BLaER1 treated with 17β-estradiol and CSF1 and Interleukin-3, amounts not matched to agents 10 nM and 100 nM (cell line): ENCODE measurements around the gene POU2F3.

Experiments
- H3K27ac ChIP-seq, 11 experiments: shearing (Covaris generic); formaldehyde crosslinking; 2 replicates each; pipeline ENCODE4 v1.8.1; 2022
- H3K27me3 ChIP-seq, 11 experiments: shearing (Covaris generic); formaldehyde crosslinking; 2 replicates each; pipeline ENCODE4 v1.8.1; 2022
- H3K36me3 ChIP-seq, 11 experiments: shearing (Covaris generic); formaldehyde crosslinking; 2 replicates each; pipeline ENCODE4 v1.8.1; 2022
- H3K4me1 ChIP-seq, 10 experiments: shearing (Covaris generic); formaldehyde crosslinking; 2 replicates each; pipeline ENCODE4 v1.8.1; 2022
- H3K4me2 ChIP-seq, 11 experiments: shearing (Covaris generic); formaldehyde crosslinking; 2 replicates each; pipeline ENCODE4 v1.8.1; 2022
- H3K4me3 ChIP-seq, 10 experiments: shearing (Covaris generic); formaldehyde crosslinking; 2 replicates each; pipeline ENCODE4 v1.8.1; 2022
- H3K9ac ChIP-seq, 11 experiments: shearing (Covaris generic); formaldehyde crosslinking; 2 replicates each; pipeline ENCODE4 v1.8.1; 2022
- H3K9me3 ChIP-seq, 11 experiments: shearing (Covaris generic); formaldehyde crosslinking; replicated peaks in 1 of 11; 2 replicates each; pipeline ENCODE4 v1.8.1; 2022
- H4K20me1 ChIP-seq, 11 experiments: shearing (Covaris generic); formaldehyde crosslinking; 2 replicates each; pipeline ENCODE4 v1.8.1; 2022
- Cebpa-rat ChIP-seq, 11 experiments: shearing (Covaris generic); IDR thresholded peaks; 2 replicates each; pipeline ENCODE4 v1.8.1; 2022

The POU2F3 gene

GRCh38 chr11:120304526-120304925 is 64.6 kb downstream of the POU2F3 start:
- H3K4me1 ChIP-seq, result peaks cover 0 to 26% (median 3%) of the 10 kb centered on the region in 10 experiments; a peak in 16 of 20 replicates
- H3K4me2 ChIP-seq, result peak overlapping the region in 4 of 11 experiments; percentile 21 to 47 (median 36); a peak in 5 of 22 replicates
- no peaks in the 10 kb centered on the region for H3K9me3 ChIP-seq

GRCh38 chr11:120305286-120305685 is 65.3 kb downstream of the POU2F3 start:
- no peaks in the 10 kb centered on the region for H3K36me3 ChIP-seq
- peak overlapping the region in 3 of 11 experiments; percentile 28 to 47 (median 45); a peak in 4 of 22 replicates for H3K4me2 ChIP-seq
- no peaks in the 10 kb centered on the region for H3K27me3 ChIP-seq

More at GRCh38 chr11:120304526-120304925, 64.6 kb downstream of the POU2F3 start:
- Histone ChIP-seq H3K9ac (no peak overlapping the region), H3K4me3 (no peak overlapping the region), H3K36me3 (no peaks in the 10 kb centered on the region), H3K27ac (0 out of 22 replicates have a peak overlapping the region, but pooled peaks of 1 of the 11 experiments have one; percentile 5), H4K20me1 (peaks cover 0 to 9% (median 0%) of the 10 kb centered on the region in 11 experiments; a peak in 4 of 22 replicates), H3K27me3 (no peaks in the 10 kb centered on the region)
- no peak for TF ChIP-seq Cebpa-rat (IDR thresholded peaks at IDR 0.05)

GRCh38 chr11:120306519-120307242 is 66.7 kb downstream of the POU2F3 start:
- no peak for TF ChIP-seq Cebpa-rat (IDR thresholded peaks at IDR 0.05)
- no peaks in the 10 kb centered on the region for H3K36me3 ChIP-seq
- H3K27ac ChIP-seq, result no peak overlapping the region
- H3K27me3 ChIP-seq, result no peaks in the 10 kb centered on the region
- H3K4me2 ChIP-seq, result peak overlapping the region in 3 of 11 experiments; percentile 1 to 7 (median 3); a peak in 2 of 22 replicates
- no peaks in the 10 kb centered on the region for H3K9me3 ChIP-seq
- H4K20me1 ChIP-seq, result peaks cover 0 to 9% (median 0%) of the 10 kb centered on the region in 11 experiments; a peak in 2 of 22 replicates
- no peak overlapping the region for H3K4me3 ChIP-seq
- peaks cover 5 to 28% (median 9%) of the 10 kb centered on the region in 10 experiments; a peak in 16 of 20 replicates for H3K4me1 ChIP-seq
- H3K9ac ChIP-seq, result no peak overlapping the region

More at GRCh38 chr11:120305286-120305685, 65.3 kb downstream of the POU2F3 start:
- no peaks in the 10 kb centered on the region for H3K9me3 ChIP-seq
- peaks cover 5 to 28% (median 9%) of the 10 kb centered on the region in 10 experiments; a peak in 16 of 20 replicates for H3K4me1 ChIP-seq
- no peak for TF ChIP-seq Cebpa-rat (IDR thresholded peaks at IDR 0.05)
- no peak overlapping the region for H3K4me3 ChIP-seq
- H3K9ac ChIP-seq, result no peak overlapping the region
- H4K20me1 ChIP-seq, result peaks cover 0 to 9% (median 0%) of the 10 kb centered on the region in 11 experiments; a peak in 2 of 22 replicates
- no peak overlapping the region for H3K27ac ChIP-seq

- H3K4me1 ChIP-seq, result peaks cover 5 to 28% (median 9%) of the 10 kb centered on the region in 10 experiments; a peak in 16 of 20 replicates
- H3K4me2 ChIP-seq, result no peak overlapping the region
- H3K27ac ChIP-seq, result no peak overlapping the region
Measured at GRCh38 chr11:120307476-120307875, 67.5 kb downstream of the POU2F3 start.

DNA sequence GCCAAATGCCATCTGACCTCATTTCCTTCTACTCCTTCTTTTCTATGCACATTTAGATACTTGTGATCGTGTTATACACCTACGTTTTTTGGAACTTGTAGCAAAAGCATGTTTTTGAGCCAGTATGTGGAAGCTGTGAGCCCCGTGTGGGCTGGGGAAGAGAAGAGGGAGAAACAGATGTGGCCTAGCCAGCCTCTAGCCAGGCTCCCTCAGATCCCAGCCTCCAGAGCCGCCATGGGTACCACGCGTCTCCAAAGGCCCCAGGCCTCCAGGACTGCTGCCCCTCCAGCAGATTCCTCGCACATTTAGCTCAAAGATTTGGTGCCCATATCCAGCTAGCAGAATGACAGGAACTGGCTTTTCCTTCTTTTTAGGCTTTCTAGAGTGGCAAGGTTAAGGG is 68.1 kb downstream of the POU2F3 start:
- no peak overlapping the region for H3K4me2 ChIP-seq

More at GRCh38 chr11:120307476-120307875, 67.5 kb downstream of the POU2F3 start:
- H3K4me3 ChIP-seq, result no peak overlapping the region
- no peak for TF ChIP-seq Cebpa-rat (IDR thresholded peaks at IDR 0.05)
- H3K36me3 ChIP-seq, result no peaks in the 10 kb centered on the region
- H3K27me3 ChIP-seq, result no peaks in the 10 kb centered on the region
- peaks cover 0 to 4% (median 0%) of the 10 kb centered on the region in 11 experiments; a peak in 2 of 22 replicates for H4K20me1 ChIP-seq
- no peak overlapping the region for H3K9ac ChIP-seq
- no peaks in the 10 kb centered on the region for H3K9me3 ChIP-seq

DNA sequence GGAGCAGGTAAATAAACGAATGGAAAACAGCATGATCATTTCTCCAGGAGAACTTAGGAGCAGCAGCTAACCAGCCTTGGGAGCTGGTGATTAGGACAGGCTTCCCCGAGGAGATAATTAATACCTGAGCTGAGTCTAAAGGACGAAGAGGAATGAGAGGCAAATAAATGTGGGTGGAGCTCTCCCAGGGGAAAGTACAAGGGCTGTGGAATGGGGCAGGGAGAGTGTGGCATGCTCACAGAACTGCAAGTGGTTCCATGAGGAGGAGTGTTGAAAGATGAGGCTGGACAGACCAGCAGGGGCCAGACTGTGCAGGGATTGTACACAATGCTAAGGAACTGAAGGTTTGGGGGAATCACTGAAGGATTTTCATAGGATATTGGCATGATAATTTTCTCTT is 70.9 kb downstream of the POU2F3 start:
- Histone ChIP-seq H3K9ac (no peak overlapping the region), H3K4me2 (no peak overlapping the region), H3K36me3 (no peaks in the 10 kb centered on the region), H3K4me3 (no peak overlapping the region), H4K20me1 (no peaks in the 10 kb centered on the region; a peak in 2 of 22 replicates), H3K27ac (no peak overlapping the region), H3K4me1 (peaks cover 0 to 11% (median 9%) of the 10 kb centered on the region in 10 experiments; a peak in 11 of 20 replicates), H3K9me3 (no peaks in the 10 kb centered on the region), H3K27me3 (no peaks in the 10 kb centered on the region)
- TF ChIP-seq Cebpa-rat (IDR thresholded peaks at IDR 0.05), result no peak

More for the DNA sequence above, 68.1 kb downstream of the POU2F3 start:
- H4K20me1 ChIP-seq, result no peaks in the 10 kb centered on the region; a peak in 2 of 22 replicates
- H3K9me3 ChIP-seq, result no peaks in the 10 kb centered on the region
- no peak overlapping the region for H3K9ac ChIP-seq
- no peak for TF ChIP-seq Cebpa-rat (IDR thresholded peaks at IDR 0.05)
- peaks cover 5 to 28% (median 9%) of the 10 kb centered on the region in 10 experiments; a peak in 16 of 20 replicates for H3K4me1 ChIP-seq
- no peaks in the 10 kb centered on the region for H3K36me3 ChIP-seq
- H3K27ac ChIP-seq, result no peak overlapping the region
- no peak overlapping the region for H3K4me3 ChIP-seq
- H3K27me3 ChIP-seq, result no peaks in the 10 kb centered on the region

DNA sequence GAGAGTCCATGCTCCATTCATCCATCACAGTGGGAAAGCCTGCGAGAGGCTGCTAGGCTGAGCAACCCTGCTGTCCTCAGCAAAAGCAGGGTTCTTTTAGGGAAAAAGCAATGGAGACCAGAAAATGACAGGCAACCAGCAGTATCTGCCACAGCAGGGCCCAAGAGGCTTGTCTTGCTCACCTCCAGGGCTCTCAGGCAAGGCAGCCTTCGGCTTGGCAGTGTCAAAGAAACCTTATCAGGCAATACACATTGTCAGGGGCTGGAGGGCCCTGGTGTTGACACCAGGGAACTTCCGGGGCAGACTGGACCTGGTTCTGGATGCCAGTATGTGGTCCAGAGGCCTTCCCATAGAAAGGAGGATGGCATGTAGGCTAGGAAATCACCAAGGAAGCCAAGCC is 74.9 kb downstream of the POU2F3 start:
- H3K36me3 ChIP-seq, result no peaks in the 10 kb centered on the region
- TF ChIP-seq Cebpa-rat (IDR thresholded peaks at IDR 0.05), result no peak
- H3K27ac ChIP-seq, result no peak overlapping the region
- H3K4me3 ChIP-seq, result no peak overlapping the region
- H3K4me1 ChIP-seq, result peaks cover 0 to 22% (median 13%) of the 10 kb centered on the region in 10 experiments; a peak in 15 of 20 replicates
- H3K27me3 ChIP-seq, result 0 out of 22 replicates have a peak, but pooled peaks cover 0 to 8% (median 0%) of the 10 kb centered on the region in 11 experiments
- H4K20me1 ChIP-seq, result no peaks in the 10 kb centered on the region
- H3K9me3 ChIP-seq, result no peaks in the 10 kb centered on the region
- no peak overlapping the region for H3K4me2 ChIP-seq
- no peak overlapping the region for H3K9ac ChIP-seq

DNA sequence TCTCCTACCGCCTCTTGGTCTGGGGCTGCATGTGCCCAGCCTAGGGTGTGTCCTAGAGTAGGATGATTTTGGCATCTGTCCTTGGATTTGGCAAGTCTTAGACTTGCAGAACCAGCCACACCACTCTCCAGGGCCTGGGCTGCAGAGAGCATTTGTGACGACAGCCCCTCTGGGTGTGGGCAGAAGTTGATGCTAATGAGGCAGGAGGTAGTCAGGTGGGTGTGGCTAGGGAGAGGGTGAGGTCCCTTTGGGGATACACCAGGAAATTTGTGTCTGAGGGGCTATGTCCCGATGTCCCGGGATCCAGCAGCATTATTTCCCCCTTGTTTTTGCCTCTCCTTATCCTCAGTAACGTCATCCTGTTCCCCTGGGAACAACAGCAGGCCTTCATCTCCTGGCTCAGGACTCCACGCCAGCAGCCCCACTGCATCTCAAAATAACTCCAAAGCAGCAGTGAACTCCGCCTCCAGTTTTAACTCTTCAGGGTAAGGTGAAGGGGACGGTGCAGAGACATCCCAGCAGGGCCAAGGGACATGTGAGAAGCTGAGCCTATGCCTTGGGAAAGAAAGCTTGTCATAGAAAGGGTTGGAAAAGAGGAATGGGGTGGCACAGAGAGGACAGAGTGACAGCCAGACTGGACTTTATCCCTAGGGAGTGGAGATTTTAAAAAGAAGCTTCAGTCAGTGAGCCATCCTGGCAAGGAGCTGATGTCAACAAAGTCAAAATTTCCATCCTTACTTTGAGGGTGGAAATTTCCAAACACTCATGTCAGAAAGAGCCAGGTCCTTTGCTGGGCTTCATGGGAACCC is 77.1 kb downstream of the POU2F3 start:
- peaks cover 0 to 19% (median 10%) of the 10 kb centered on the region in 10 experiments; a peak in 15 of 20 replicates for H3K4me1 ChIP-seq
- TF ChIP-seq Cebpa-rat (IDR thresholded peaks at IDR 0.05), result no peak
- no peaks in the 10 kb centered on the region for H3K36me3 ChIP-seq
- 0 out of 22 replicates have a peak, but pooled peaks cover 0 to 8% (median 0%) of the 10 kb centered on the region in 11 experiments for H3K27me3 ChIP-seq
- no peaks in the 10 kb centered on the region for H4K20me1 ChIP-seq
- H3K4me2 ChIP-seq, result peak overlapping the region in 9 of 11 experiments; percentile 18 to 75 (median 55); a peak in 15 of 22 replicates
- H3K27ac ChIP-seq, result no peak overlapping the region
- H3K9me3 ChIP-seq, result no peaks in the 10 kb centered on the region
- H3K9ac ChIP-seq, result no peak overlapping the region
- no peak overlapping the region for H3K4me3 ChIP-seq
